ENCODE results near the gene OGDHL. TPM values are rescaled to one million over a fixed set of nuclear protein-coding genes. Genes with fewer than 3 reads are reported as not detected.

OGDHL gene
- total RNA-seq, 1 donor from 2014 or later: not detected

DNA sequence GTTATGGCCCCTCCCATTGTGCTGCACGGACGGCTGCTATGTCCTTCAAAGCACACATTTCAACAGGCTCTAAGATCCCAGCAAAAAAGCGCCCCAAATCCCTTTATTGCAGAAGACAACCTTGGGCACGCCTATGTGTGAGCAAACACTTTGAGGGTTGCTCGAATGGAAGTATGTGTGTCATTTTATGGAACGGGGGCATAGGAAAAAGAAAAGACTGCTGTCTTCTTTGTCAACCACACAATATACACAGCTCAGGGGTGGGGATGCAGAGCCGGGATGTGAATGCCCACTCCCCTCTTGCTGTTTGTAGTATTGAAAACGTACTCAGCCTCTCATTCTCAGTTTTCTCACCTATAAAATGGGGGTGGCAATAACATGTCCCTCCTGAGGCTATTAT is 50.6 kb downstream of the OGDHL start:
- H3K9me3 Mint-ChIP-seq: no peaks in the 10 kb centered on the region
- no peaks in the 10 kb centered on the region for H3K4me1 Mint-ChIP-seq
- TF ChIP-seq CTCF (IDR thresholded peaks at IDR 0.05): no peak
- no peak for DNase-seq
- H3K36me3 Mint-ChIP-seq (ENCODE audit: low read depth): no peaks in the 10 kb centered on the region
- H3K27ac Mint-ChIP-seq: no peak overlapping the region
- POLR2A ChIA-PET: no interaction called here
- intact Hi-C loops (cut with micrococcal nuclease): no loop called here
- ATAC-seq (ENCODE audit: low read depth): no peak
- CTCF ChIA-PET: no interaction called here
- H3K4me3 Mint-ChIP-seq: no peak overlapping the region
- peaks cover 7% of the 10 kb centered on the region for H3K27me3 Mint-ChIP-seq

GRCh38 chr10:49710966-49711365 is 51.2 kb downstream of the OGDHL start:
- ATAC-seq (ENCODE audit: low read depth) (no peak), DNase-seq (no peak)
- ChIA-PET POLR2A (no interaction called here), CTCF (no interaction called here)
- H3K4me3 Mint-ChIP-seq: no peak overlapping the region
- H3K4me1 Mint-ChIP-seq: no peaks in the 10 kb centered on the region
- TF ChIP-seq CTCF (IDR thresholded peaks at IDR 0.05): no peak
- H3K27me3 Mint-ChIP-seq: peaks cover 7% of the 10 kb centered on the region
- no peak overlapping the region for H3K27ac Mint-ChIP-seq
- intact Hi-C loops (cut with micrococcal nuclease): no loop called here
- H3K36me3 Mint-ChIP-seq (ENCODE audit: low read depth): no peaks in the 10 kb centered on the region
- no peaks in the 10 kb centered on the region for H3K9me3 Mint-ChIP-seq

- H3K4me3 Mint-ChIP-seq: no peak overlapping the region
- no peak overlapping the region for H3K27ac Mint-ChIP-seq
- H3K9me3 Mint-ChIP-seq: no peaks in the 10 kb centered on the region
- no peak for TF ChIP-seq CTCF (IDR thresholded peaks at IDR 0.05)
- ChIA-PET POLR2A (no interaction called here), CTCF (no interaction called here)
- intact Hi-C loops (cut with micrococcal nuclease): no loop called here
- DNase-seq (no peak), ATAC-seq (ENCODE audit: low read depth) (no peak)
- no peaks in the 10 kb centered on the region for H3K4me1 Mint-ChIP-seq
- H3K36me3 Mint-ChIP-seq (ENCODE audit: low read depth): no peaks in the 10 kb centered on the region
- H3K27me3 Mint-ChIP-seq: peaks cover 7% of the 10 kb centered on the region
These were observed 52.2 kb downstream of the OGDHL start for GRCh38 chr10:49709934-49710333.

- ChIA-PET CTCF (no interaction called here), POLR2A (no interaction called here)
- ATAC-seq (ENCODE audit: low read depth) (no peak), DNase-seq (no peak)
- Mint-ChIP-seq H3K27ac (no peak overlapping the region), H3K4me1 (no peaks in the 10 kb centered on the region), H3K9me3 (no peaks in the 10 kb centered on the region), H3K27me3 (peaks cover 3% of the 10 kb centered on the region), H3K36me3 (ENCODE audit: low read depth) (no peaks in the 10 kb centered on the region), H3K4me3 (no peak overlapping the region)
- no peak for TF ChIP-seq CTCF (IDR thresholded peaks at IDR 0.05)
- intact Hi-C loops (cut with micrococcal nuclease): no loop called here
These were observed 54.5 kb downstream of the OGDHL start for GRCh38 chr10:49707585-49707984.

DNA sequence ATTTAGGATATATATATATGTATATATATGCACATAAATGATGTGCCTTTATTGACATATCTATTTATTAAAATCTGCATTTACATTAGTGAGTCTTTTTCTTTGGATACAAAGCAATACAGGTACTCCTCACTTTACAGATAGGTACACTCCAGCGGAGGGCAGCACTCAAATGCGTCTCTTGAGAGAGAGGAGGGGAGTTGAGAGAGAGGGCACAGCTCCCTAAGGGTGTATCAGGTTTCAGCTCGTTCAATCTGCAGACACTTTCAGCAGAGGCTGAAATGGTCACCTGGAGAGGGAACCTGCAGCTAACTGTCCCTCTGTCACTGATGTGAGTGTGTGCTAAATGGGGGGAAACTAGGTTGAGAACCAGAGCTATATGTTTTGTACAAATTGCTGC is 61.1 kb downstream of the OGDHL start:
- DNase-seq (no peak), ATAC-seq (ENCODE audit: low read depth) (no peak)
- no peaks in the 10 kb centered on the region for H3K4me1 Mint-ChIP-seq
- H3K36me3 Mint-ChIP-seq (ENCODE audit: low read depth): no peaks in the 10 kb centered on the region
- no peak overlapping the region for H3K4me3 Mint-ChIP-seq
- no peak for TF ChIP-seq CTCF (IDR thresholded peaks at IDR 0.05)
- no peak overlapping the region for H3K27ac Mint-ChIP-seq
- no peaks in the 10 kb centered on the region for H3K9me3 Mint-ChIP-seq
- ChIA-PET POLR2A (no interaction called here), CTCF (no interaction called here)
- intact Hi-C loops (cut with micrococcal nuclease): no loop called here
- H3K27me3 Mint-ChIP-seq: peaks cover 10% of the 10 kb centered on the region
